Posterior cingulate gyrus (tissue), 11 donors: ENCODE results near the gene FDPS.
"Not testable (repeated sequence)": the region's sequence is repeated elsewhere in the genome, so short reads cannot be mapped to it uniquely, and the experiment has no call there.

Source experiments
- DNase-seq, 10 donors: peaks; one replicate each; pipeline versions ENCODE4 v3.0.0 to v3.0.0-alpha.2; 2020 to 2021; ENCODE audit warnings: mixed read lengths in 3 of 10
- intact Hi-C: fragments of 100-400 bp; cut with DNase I; formaldehyde crosslinking; loops from one replicate; pipeline ENCODE4 v1.15.1; 2023

FDPS gene

DNA sequence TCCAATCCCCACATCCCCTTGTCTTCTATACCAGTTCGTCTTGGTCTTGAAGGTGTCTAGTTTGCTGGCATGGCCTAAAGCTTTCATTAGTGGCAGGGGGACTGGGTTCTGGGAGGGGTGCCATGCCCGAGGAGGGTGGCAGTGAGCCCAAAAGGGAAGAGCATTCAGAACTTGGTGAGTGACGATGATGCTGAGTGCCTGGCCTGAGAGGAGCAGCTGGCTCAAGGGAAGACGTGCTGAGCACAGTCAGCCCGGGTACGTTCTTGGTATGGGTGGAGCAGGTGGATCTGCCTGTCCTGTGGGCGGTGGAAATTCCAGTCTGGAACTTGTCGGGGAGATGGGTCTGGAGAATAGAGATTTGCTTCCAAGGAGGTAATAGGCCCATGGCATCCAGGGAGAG lies 4.6 kb downstream of the FDPS start:
- intact Hi-C loops: no loop called here
- DNase-seq: peak in 3 of 10 donors; percentile 19 to 83 (median 81)

DNA sequence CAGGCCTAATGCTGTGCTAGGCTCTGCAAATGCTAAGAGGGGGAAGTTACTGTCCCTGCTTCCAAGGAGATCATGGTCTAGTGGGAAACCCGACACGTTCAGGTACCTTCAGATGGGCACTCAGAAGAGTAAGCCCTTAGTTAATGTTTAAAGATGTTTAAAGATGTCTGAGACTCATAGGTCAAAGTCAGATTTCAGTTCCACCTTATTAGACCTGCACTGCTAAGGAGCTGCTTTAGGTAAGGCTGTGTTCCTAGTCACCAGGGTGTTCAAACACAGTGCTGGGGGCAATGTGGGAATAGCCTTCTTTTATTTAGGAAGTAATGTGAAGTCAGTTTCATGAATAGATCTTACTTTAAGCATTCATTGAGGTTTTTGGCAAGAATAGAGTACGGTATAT lies 8.3 kb downstream of the FDPS start:
- intact Hi-C loops: no loop called here
- DNase-seq: no peak

DNA sequence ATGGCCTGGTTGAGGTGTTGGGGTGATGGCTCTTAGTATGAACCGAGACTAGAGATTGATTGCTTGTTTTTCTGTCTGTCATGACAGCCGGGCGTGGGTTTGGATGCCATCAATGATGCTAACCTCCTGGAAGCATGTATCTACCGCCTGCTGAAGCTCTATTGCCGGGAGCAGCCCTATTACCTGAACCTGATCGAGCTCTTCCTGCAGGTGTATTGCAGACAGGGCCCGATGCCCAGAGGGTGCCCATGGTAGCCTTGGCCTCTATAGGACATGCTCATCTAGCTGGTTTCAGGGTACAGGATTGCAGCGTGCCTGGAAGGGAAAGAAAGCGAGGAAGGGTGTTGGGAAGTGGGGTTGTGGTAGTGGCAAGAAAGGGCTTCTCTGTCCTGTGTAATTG lies 9.4 kb downstream of the FDPS start:
- DNase-seq: peak in 1 of 10 donors; percentile 51
- intact Hi-C loops: no loop called here

DNA sequence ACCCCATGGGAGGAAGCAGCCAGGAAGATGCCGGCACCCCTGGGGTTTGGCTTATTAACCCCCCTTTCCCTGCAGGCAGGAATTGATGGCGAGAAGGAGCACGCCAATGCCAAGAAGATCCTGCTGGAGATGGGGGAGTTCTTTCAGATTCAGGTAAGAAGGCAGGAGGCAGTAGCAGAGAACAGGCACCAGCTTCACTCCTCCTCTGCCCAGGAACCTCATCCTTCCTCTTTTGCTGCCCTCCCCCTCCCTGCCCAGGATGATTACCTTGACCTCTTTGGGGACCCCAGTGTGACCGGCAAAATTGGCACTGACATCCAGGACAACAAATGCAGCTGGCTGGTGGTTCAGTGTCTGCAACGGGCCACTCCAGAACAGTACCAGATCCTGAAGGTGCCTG lies 10.9 kb downstream of the FDPS start:
- DNase-seq: peak in 1 of 10 donors; percentile 42
- intact Hi-C loops: no loop called here

DNA sequence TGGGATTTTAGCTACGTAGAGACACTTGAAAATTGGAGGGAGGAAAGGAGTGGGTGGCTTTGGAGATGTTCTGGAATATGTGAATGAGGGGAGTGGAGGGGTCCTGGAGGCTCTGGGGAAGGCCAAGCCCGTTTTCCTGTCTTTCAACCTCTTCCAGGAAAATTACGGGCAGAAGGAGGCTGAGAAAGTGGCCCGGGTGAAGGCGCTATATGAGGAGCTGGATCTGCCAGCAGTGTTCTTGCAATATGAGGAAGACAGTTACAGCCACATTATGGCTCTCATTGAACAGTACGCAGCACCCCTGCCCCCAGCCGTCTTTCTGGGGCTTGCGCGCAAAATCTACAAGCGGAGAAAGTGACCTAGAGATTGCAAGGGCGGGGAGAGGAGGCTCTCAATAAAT lies 11.6 kb downstream of the FDPS start:
- intact Hi-C loops: no loop called here

DNA sequence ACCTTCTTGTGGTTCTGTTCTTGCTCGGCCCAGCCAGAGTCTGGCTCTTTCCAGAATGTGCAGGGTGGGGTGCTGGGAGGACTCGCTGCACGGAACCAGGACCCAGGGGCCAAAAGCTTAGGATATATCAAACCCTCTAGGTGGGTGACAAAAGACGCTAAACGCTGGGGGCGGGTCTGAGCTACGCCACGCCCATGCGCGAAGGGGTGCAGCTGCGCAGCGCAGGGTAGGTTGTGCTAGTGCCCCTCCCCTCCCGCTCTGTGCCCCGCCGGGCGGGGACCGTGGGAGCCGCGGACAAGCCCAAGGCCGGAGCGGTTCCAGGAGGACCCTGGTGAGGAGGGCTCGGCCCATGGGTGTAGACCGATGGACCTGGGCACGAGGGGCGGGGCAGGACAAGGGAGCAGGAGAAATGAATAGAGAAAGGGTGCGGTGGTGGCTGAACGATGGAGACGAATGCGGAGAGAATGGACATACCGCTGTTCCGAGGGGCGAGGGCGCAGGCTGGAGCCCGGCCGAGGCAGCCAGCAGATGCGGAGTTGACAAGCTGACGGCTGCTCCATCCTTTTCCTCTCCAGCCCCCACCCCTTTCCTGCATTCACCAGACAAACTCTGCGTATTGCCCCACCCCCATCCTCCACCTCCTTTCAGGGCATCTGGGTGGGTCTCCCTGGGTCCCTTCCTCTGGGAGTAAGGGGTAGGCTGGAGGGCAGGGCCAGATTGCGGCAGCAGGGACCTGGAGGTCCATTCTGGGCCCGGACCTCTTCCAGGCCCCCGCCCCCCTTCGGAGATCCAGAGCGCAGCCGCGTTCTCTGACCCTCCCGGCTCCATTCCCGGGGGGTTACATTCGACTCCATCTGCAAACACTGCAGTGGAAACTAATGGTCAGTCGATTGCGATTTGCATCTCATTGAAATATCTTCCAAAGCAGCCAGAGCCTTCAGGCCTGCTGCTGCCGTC lies 12.3 kb downstream of the FDPS start, which contains the start of gene RUSC1:
TSS of gene RUSC1 (plus strand) at position 234 of the 957 bp plus-strand sequence. CDS start 880 bp downstream, outside the sequence.
- intact Hi-C loops: no loop called here

More for the DNA sequence above, 11.6 kb downstream of the FDPS start:
- DNase-seq: no peak

DNA sequence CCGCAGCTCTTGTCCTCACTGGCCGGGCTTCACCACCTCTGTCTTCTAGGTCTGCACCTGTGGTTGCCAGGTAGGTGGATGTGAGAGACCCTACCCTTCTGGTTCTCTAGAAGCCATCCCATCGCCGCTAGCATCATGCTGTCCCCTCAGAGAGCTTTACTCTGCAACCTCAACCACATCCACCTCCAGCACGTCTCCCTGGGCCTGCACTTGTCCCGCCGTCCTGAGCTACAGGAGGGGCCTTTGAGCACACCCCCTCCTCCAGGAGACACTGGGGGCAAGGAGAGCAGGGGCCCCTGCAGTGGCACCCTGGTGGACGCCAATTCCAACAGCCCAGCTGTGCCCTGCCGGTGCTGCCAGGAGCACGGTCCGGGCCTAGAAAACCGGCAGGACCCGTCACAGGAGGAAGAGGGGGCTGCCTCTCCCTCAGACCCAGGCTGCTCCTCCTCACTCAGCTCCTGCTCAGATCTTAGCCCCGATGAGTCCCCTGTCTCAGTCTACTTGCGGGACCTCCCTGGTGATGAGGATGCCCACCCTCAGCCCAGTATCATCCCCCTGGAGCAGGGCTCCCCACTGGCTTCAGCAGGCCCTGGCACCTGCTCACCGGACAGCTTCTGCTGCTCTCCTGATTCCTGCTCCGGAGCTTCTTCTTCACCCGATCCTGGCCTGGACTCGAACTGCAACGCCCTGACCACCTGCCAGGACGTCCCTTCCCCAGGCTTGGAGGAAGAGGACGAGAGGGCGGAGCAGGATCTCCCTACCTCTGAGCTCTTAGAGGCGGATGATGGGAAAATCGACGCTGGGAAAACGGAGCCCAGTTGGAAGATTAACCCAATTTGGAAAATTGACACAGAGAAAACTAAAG lies 13.2 kb downstream of the FDPS start:
- intact Hi-C loops: no loop called here
- DNase-seq: peak in 1 of 10 donors; percentile 75

More for the DNA sequence above, 12.3 kb downstream of the FDPS start, which contains the start of gene RUSC1:
- DNase-seq: peak; percentile 72 to 98 (median 87)

DNA sequence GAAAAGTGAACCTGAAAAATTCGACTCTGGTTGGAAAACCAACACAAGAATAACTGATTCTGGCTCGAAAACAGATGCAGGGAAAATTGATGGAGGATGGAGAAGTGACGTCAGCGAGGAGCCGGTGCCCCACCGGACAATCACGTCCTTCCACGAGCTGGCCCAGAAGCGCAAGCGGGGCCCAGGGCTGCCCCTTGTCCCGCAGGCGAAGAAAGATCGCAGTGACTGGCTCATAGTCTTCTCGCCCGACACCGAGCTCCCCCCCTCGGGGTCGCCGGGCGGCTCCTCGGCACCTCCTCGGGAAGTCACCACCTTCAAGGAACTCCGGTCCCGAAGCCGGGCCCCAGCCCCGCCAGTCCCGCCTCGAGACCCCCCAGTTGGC lies 13.9 kb downstream of the FDPS start:
- intact Hi-C loops: no loop called here
- peak in 1 of 10 donors; percentile 23 for DNase-seq

DNA sequence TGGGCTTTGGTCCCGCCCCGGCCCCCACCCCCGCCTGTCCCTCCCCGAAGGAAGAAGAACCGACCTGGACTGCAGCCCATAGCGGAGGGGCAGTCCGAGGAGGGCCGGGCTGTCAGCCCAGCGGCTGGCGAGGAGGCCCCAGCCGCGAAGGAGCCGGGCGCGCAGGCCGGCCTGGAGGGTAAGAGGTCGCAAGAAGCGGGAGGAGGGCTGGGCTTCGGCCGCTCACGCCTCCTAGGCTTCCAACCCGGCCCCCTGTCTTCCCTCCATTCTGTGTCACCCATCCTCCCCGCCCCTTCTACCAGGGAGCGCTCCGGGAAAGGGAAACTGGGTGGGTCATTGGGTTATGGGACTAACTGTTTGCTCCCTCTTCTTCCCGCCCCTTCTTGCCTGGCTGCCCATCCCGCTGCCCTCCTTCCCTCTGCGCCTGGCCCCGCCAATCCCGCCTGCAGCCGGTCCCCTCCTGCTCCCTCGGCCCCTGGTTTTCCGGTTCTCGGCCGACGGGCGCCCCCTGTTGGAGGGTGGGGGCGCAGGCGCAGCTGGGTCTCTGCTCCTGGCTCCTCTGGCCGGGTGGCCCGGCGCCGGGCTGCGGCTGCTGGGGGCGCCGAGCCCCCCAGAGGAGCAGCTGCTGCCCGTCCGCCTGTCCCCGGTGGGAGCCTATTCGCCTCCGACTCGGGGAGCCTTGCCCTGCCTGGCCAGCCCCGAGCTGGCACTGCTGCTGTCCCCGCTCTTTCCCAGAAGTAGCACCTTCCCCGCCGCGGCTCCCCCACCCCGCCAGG lies 14.5 kb downstream of the FDPS start:
- intact Hi-C loops: loop anchor here (1.0 kb wide), 1 partner anchor 46 kb away; the partner anchor contains the start of gene HCN3
- DNase-seq: peak; percentile 69 to 97 (median 84)

DNA sequence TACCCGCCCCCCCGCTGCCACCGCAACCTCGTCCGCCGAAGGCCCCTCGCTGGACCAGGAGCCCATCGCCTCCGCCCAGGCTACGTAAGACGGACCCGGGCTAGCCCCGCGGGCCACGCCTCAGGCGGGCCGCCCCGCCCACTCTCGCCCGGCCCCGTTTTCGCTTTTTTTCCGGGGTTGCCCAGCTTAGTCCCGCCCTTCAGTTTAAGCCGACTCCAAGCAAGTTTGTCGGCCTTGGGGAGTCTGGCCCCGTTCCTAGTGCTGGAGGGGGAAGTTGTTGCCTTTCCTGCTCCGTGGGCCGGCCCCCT lies 15.0 kb downstream of the FDPS start:
- peak in 8 of 10 donors; percentile 57 to 94 (median 66) for DNase-seq
- intact Hi-C loops: loop anchor here (1.0 kb wide), 2 partner anchors 46 to 73 kb away; partner anchors contain the start of gene HCN3

DNA sequence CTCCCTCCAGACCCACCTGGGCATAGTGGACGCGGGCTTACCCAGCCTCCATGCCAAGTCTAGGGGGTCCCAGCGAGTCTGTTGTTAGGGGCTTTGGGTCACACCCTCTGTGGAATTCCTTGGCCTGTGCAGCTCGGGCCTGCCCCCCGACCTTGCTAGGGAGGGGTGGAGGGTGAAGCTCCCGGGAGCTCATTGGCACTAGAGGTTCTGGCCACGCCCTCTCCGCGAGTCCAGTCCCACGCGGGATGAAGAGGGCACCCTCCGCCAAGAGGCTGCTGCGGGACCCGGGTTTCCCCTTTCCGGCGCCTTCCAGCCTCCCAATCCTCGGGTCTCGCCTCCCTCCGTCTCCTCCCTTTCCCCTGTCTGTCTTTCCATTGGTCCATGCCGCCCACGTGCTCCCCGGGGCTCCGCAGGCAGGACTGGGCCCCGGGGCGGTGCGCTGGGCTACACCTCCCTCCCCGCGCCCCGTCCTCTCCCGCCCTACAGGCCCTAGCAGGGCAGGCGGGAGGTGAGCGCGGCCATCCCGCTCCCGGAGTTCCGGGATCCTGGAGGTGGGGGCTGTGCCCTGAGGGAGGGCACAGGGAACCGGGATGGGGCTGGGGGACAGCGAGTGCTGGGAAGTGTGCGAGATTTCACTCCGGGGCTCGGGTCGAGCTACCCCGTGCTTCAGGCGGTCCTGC lies 15.5 kb downstream of the FDPS start:
- intact Hi-C loops: loop anchor here (1.0 kb wide), 1 partner anchor 74 kb away; no protein-coding TSS in a partner anchor
- DNase-seq: peak; percentile 88 to 99 (median 94)

DNA sequence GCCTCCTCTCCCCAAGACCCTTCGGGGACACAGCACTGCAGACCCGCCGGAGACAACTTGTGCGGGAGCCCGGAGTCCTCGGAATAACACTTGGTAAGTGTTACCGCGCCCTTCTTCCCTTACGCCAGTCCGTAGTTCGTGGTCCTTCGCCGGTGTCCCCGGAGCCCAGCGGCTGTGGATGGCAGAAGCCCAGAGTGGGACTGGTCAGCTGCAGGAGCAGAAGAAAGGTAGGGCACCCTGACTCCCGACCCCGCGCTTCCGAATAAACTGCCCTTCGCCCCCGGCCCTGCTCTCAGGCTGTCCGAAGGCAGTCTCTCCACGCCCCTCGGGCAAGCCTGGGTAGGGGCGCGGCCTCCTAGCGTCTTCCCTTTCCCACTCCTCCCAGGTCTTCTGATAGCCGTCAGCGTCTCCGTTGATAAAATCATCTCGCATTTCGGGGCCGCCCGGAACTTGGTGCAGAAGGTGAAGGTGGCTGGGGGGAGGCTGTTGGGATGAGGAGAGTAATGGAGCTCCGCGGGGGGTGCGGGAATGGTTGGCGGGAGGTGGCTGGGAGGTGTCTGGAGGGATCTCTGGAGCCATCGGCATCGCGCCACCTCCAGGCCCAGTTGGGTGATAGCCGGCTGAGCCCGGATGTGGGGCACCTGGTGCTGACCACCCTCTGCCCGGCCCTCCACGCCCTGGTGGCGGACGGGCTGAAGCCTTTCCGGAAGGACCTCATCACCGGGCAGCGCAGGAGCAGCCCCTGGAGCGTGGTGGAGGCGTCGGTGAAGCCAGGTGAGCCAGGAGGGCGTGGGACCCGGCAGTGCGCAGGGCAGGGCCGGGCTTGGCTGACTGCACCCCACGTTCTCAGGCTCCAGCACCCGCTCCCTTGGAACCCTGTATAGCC lies 16.3 kb downstream of the FDPS start:
- DNase-seq: peak in 3 of 10 donors; percentile 17 to 89 (median 20)
- intact Hi-C loops: loop anchor here (1.0 kb wide), 1 partner anchor 75 kb away; no protein-coding TSS in a partner anchor

DNA sequence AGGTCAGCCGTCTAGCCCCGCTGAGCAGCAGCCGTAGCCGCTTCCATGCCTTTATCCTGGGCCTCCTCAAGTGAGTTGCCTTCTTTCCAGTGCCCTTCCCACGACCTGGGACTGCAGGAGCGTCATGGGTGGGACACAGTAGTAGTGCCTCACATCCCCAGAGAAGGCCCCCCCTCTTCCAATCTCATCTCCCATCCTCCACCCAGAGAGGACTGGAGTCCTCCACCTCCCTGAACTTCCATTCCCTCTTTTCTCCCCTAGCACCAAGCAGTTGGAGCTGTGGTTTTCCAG lies 16.9 kb downstream of the FDPS start:
- peak in 1 of 10 donors; percentile 72 for DNase-seq
- intact Hi-C loops: no loop called here

DNA sequence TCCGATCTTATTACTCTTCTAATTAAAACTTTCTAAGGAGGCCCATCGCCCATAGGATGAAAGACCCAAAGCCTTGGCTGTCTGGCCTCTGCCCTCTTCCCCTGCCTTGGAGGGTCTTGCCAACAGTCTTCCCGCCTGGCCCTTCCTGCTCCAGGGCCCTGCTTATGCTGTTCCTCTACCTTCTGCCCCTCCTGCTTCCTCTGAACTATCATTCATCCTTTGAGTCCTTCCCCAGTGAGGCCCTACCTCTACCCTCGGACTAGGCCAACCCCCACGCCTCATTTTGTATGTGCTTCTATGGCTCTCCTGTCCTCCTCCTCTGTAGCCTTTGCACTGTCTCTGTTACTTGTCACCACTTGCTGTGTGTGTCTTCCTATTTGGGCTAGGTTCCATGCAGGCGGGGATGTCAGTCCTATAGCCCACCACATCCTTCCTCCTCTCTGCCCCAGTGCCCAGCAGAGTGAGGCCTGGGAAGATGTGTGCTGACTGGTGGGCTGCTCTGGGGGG lies 17.4 kb downstream of the FDPS start:
- DNase-seq: peak in 1 of 10 donors; percentile 30
- intact Hi-C loops: no loop called here

DNA sequence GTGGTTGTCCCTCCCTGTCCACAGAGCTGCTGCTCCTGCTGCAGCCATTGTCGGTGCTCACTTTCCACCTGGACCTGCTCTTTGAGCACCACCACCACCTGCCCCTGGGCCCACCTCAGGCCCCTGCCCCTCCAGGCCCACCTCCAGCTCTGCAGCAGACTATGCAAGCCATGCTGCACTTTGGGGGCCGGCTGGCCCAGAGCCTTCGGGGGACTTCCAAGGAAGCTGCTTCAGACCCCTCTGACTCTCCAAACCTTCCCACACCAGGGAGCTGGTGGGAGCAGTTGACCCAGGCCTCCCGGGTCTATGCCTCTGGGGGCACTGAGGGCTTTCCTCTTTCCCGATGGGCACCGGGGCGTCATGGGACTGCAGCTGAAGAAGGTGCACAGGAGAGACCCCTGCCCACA lies 18.0 kb downstream of the FDPS start:
- DNase-seq: peak in 1 of 10 donors; percentile 83
- intact Hi-C loops: no loop called here

DNA sequence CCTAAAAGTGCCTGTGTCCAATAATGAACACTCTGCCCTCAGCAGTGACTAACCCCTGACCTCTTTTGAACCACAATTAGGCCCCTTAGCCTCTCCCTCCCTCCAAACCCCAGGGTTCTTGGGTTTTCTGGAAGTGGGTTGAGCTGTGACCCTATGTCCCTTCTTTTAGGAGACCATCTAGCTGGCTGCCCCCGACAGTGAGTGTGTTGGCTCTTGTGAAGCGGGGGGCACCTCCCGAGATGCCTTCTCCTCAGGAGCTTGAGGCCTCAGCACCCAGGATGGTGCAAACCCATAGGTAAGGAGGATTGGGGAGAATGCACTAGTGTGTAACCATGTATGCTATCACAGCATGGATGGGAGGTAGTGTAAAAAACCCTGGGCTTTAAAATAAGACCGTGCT lies 19.3 kb downstream of the FDPS start:
- intact Hi-C loops: no loop called here
- DNase-seq: peak in 1 of 10 donors; percentile 59

DNA sequence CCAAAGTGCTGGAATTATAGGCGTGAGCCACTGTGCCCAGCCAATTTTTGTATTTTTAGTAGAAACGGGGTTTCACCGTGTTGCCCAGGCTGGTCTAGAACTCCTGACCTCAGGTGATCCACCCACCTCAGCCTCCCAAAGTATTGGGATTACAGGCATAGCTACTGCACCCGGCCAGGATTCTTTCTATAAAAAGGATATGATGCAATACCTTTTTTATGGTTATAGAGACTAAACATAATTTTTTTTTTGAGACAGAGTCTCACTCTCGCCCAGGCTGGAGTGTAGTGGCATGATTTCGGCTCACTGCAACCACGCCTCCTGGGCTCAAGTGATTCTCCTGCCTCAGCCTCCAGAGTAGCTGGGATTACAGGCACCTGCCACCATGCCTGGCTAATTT lies 20.2 kb downstream of the FDPS start:
- DNase-seq, intact Hi-C loops: not testable (repeated sequence)

DNA sequence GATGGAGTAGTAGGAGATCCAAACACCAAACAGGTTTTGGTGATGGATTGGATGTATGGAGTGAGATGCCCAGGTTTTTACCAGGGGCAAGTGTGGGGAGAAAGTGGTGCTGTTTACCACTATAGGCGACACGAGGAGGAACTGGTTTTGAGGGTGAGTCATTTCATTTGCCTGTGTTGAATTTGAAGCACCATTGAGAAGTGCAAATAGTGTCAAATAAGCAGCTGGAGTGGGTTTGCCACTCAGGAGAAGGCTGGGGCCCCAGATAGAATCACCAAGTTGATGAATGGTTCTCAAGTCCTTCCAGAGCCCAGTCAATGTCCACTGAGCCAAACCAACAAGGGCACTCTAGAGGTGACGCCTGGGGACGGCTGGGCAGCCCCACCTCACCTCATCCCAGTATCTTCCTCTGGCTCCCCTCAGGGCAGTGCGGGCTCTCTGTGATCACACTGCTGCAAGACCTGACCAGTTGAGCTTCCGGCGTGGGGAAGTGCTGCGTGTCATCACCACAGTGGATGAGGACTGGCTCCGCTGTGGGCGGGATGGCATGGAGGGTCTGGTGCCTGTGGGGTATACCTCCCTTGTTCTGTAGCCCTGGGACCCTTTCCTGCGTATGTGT lies 21.4 kb downstream of the FDPS start:
- DNase-seq: peak in 1 of 10 donors; percentile 80
- intact Hi-C loops: no loop called here
